ENCODE results near the gene PTRHD1.

The PTRHD1 gene

GRCh38 chr2:24792874-24793760, at the start of gene PTRHD1, which contains the start of gene CENPO:
Gene PTRHD1, minus strand, starts transcription at chr2:24793391. Its CDS starts 14 bp downstream, at chr2:24793377.
Gene CENPO, plus strand, starts transcription at chr2:24793425. Its CDS starts 495 bp downstream, at chr2:24793920.
- no peaks in the 10 kb centered on the region; the same call in 1 of the 2 replicates for H3K9me3 ChIP-seq
- H3K9ac ChIP-seq, result peak within 1 kb of the TSS; percentile 98
- peaks cover 31% of the 10 kb centered on the region for H3K36me3 ChIP-seq
- no peaks in the 10 kb centered on the region for H3K27me3 ChIP-seq
- H3K4me1 ChIP-seq, result peaks cover 33% of the 10 kb centered on the region
- peak within 1 kb of the TSS; percentile 86 for H3K4me2 ChIP-seq
- no peaks in the 10 kb centered on the region for H4K20me1 ChIP-seq
- H3K4me3 ChIP-seq, result peak within 1 kb of the TSS; percentile 88
- no peak for TF ChIP-seq Cebpa-rat (IDR thresholded peaks at IDR 0.05)
- H3K27ac ChIP-seq, result peak within 1 kb of the TSS; percentile 98

DNA sequence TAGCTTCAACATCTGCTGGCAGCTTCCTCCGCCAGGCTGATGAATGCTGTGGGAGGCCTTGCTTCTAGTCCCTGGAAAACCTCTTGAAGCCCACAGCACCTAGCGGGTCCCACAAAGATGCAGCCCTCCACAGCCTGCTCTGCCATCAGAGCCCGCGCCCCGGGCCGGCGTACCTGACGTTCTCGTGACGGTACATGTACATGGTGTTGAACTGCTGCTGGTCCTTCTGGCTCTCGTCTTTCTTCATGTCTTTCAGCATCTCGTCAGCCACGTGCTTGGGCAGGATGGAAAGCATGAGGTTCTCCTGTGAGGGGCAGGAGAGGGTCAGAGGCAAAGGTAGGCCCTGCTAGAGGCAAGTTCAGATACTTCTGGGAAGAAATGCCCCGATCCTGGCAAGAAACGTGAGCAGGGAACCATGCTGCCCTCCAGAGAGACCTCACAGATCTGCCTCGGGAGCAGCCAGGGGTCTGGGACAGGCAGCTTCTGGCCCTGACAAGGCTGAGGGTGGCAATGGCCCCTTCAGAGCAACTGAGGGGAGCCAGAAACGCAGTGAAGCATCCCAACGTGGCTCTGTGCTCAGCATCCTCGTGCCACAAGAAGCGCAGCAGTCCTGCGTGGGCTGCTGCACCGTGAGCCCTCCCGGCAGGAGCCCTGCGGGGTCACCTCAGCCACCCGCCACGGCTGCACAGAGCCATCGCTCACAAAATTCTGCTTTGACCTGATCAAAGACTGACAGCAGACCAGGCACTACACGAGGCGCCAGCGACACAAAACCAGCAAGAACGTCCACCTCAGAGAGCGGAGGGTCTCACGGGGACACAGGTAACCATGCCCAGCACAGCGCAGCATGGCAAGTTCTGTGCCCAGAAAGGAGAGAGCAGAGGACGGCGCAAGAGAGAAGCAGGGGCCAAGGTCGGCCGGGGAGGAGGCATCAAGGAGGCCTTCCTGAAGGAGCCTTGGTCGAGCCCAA, 49.2 kb upstream of the PTRHD1 start:
- no peak for TF ChIP-seq Cebpa-rat (IDR thresholded peaks at IDR 0.05)
- H3K27ac ChIP-seq, result no peak overlapping the region
- peaks cover 4% of the 10 kb centered on the region for H3K4me1 ChIP-seq
- H3K4me3 ChIP-seq, result no peak overlapping the region
- H3K27me3 ChIP-seq, result no peaks in the 10 kb centered on the region
- H3K9me3 ChIP-seq, result peaks cover 19% of the 10 kb centered on the region
- H4K20me1 ChIP-seq, result no peaks in the 10 kb centered on the region
- H3K4me2 ChIP-seq, result no peak overlapping the region
- peaks cover 76% of the 10 kb centered on the region for H3K36me3 ChIP-seq
- no peak overlapping the region for H3K9ac ChIP-seq

- Histone ChIP-seq H3K4me2 (no peak overlapping the region), H3K9me3 (peaks cover 8% of the 10 kb centered on the region), H3K4me3 (no peak overlapping the region), H3K27ac (no peak overlapping the region), H3K4me1 (peaks cover 4% of the 10 kb centered on the region), H4K20me1 (no peaks in the 10 kb centered on the region), H3K36me3 (peaks cover 76% of the 10 kb centered on the region), H3K27me3 (no peaks in the 10 kb centered on the region), H3K9ac (no peak overlapping the region)
- TF ChIP-seq Cebpa-rat (IDR thresholded peaks at IDR 0.05), result no peak
Measured at GRCh38 chr2:24840962-24841945, 48.1 kb upstream of the PTRHD1 start.

- peaks cover 4% of the 10 kb centered on the region for H3K4me1 ChIP-seq
- TF ChIP-seq Cebpa-rat (IDR thresholded peaks at IDR 0.05), result no peak
- no peak overlapping the region for H3K4me3 ChIP-seq
- H3K27me3 ChIP-seq, result no peaks in the 10 kb centered on the region
- H3K4me2 ChIP-seq, result no peak overlapping the region
- peaks cover 78% of the 10 kb centered on the region for H3K36me3 ChIP-seq
- no peaks in the 10 kb centered on the region; the same call in 1 of the 2 replicates for H3K9me3 ChIP-seq
- H4K20me1 ChIP-seq, result no peaks in the 10 kb centered on the region
- no peak overlapping the region for H3K27ac ChIP-seq
- H3K9ac ChIP-seq, result no peak overlapping the region
Measured at GRCh38 chr2:24840164-24840869, 47.1 kb upstream of the PTRHD1 start.

DNA sequence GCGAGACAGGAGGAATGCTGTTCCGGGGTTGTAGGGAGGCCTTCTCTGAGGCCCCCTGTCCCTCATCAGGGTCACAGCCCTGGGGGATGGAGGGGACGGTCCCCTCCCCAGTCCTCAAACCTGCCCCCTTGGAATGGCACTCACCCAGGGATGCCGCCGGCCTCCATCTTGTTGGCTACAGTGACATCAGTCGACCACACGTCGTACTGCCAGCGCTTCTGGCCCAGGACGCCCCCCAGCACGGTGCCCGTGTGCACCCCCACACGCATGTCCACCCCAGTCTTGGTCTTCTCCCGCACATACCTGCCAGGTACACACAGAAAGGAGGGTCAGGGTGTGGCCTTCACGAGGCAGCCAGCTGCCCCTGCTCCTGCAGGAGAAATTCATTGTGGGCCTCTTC, 46.5 kb upstream of the PTRHD1 start:
- Histone ChIP-seq H3K4me1 (peaks cover 4% of the 10 kb centered on the region), H3K9me3 (no peaks in the 10 kb centered on the region), H4K20me1 (no peaks in the 10 kb centered on the region), H3K36me3 (peaks cover 84% of the 10 kb centered on the region), H3K4me2 (no peak overlapping the region), H3K9ac (no peak overlapping the region), H3K27ac (no peak overlapping the region), H3K4me3 (no peak overlapping the region), H3K27me3 (no peaks in the 10 kb centered on the region)
- TF ChIP-seq Cebpa-rat (IDR thresholded peaks at IDR 0.05), result no peak

GRCh38 chr2:24838541-24838940, 45.4 kb upstream of the PTRHD1 start:
- Histone ChIP-seq H4K20me1 (no peaks in the 10 kb centered on the region), H3K4me1 (peaks cover 4% of the 10 kb centered on the region), H3K4me2 (no peak overlapping the region; the same call in 1 of the 2 replicates), H3K9me3 (no peaks in the 10 kb centered on the region), H3K27ac (no peak overlapping the region), H3K4me3 (no peak overlapping the region), H3K27me3 (no peaks in the 10 kb centered on the region), H3K9ac (no peak overlapping the region), H3K36me3 (peaks cover 84% of the 10 kb centered on the region)
- TF ChIP-seq Cebpa-rat (IDR thresholded peaks at IDR 0.05), result no peak

- H3K9me3 ChIP-seq, result no peaks in the 10 kb centered on the region
- peaks cover 86% of the 10 kb centered on the region for H3K36me3 ChIP-seq
- no peaks in the 10 kb centered on the region for H4K20me1 ChIP-seq
- H3K4me1 ChIP-seq, result peaks cover 4% of the 10 kb centered on the region
- H3K27ac ChIP-seq, result no peak overlapping the region
- no peak for TF ChIP-seq Cebpa-rat (IDR thresholded peaks at IDR 0.05)
- no peak overlapping the region for H3K9ac ChIP-seq
- no peak overlapping the region; the same call in 1 of the 2 replicates for H3K4me2 ChIP-seq
- H3K27me3 ChIP-seq, result no peaks in the 10 kb centered on the region
- H3K4me3 ChIP-seq, result no peak overlapping the region
Measured at GRCh38 chr2:24837996-24838513, 44.9 kb upstream of the PTRHD1 start.

GRCh38 chr2:24836706-24837105, 43.5 kb upstream of the PTRHD1 start:
- H3K4me1 ChIP-seq, result peaks cover 4% of the 10 kb centered on the region
- H3K4me2 ChIP-seq, result no peak overlapping the region
- peaks cover 76% of the 10 kb centered on the region for H3K36me3 ChIP-seq
- no peaks in the 10 kb centered on the region for H3K27me3 ChIP-seq
- no peak overlapping the region for H3K4me3 ChIP-seq
- H3K9me3 ChIP-seq, result no peaks in the 10 kb centered on the region
- no peaks in the 10 kb centered on the region for H4K20me1 ChIP-seq
- H3K9ac ChIP-seq, result no peak overlapping the region
- no peak overlapping the region for H3K27ac ChIP-seq
- no peak for TF ChIP-seq Cebpa-rat (IDR thresholded peaks at IDR 0.05)

Measured in BLaER1 (cell line).